A172 (cell line): Measurements from ENCODE around the gene PPARG. TPM values are rescaled to one million over a fixed set of nuclear protein-coding genes. Genes with fewer than 3 reads are reported as not detected.
"Not testable (repeated sequence)": the region's sequence is repeated elsewhere in the genome, so short reads cannot be mapped to it uniquely, and the experiment has no call there.

ENCODE experiments used
- DNase-seq: peaks from one replicate; pipeline ENCODE4 v3.0.0-alpha.2; 2015; ENCODE audit warnings: low spot score
- total RNA-seq: library from RNA; depleted of rRNA; stranded (reverse); fragments of >200 nt; shearing (Covaris generic); gene quantifications from 2 replicates; pipeline ENCODE4 v1.2.3, GENCODE V29; 2014; rRNA removed

The PPARG gene
- total RNA-seq: 11.9 and 13.2 TPM in 2 replicates

- no peak for DNase-seq
Measured at GRCh38 chr3:12288182-12289129, at the start of gene PPARG. PPARG (plus strand) TSS chr3:12289070; CDS start chr3:12379712, 90,642 bp downstream.

GRCh38 chr3:12239301-12239700, 49.6 kb upstream of the PPARG start:
- no peak for DNase-seq

DNA sequence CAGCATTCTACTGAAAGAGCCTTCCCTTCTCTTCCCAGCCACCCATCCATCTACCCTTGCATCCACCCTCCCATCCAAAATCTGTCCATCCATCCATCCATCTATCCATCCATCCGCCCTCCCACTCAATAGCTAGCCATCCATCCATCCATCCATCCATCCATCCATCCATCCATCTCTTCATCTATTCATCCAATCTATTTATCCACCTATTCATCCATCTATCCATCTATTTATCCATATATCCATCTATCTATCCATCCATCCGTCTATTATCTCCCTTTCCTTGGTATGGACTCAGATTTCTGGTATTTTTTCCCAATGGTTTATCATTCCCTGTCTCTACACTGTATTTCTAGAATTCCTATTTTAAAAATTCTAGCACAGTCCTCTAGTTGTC, 46.1 kb upstream of the PPARG start:
- DNase-seq: no peak

DNA sequence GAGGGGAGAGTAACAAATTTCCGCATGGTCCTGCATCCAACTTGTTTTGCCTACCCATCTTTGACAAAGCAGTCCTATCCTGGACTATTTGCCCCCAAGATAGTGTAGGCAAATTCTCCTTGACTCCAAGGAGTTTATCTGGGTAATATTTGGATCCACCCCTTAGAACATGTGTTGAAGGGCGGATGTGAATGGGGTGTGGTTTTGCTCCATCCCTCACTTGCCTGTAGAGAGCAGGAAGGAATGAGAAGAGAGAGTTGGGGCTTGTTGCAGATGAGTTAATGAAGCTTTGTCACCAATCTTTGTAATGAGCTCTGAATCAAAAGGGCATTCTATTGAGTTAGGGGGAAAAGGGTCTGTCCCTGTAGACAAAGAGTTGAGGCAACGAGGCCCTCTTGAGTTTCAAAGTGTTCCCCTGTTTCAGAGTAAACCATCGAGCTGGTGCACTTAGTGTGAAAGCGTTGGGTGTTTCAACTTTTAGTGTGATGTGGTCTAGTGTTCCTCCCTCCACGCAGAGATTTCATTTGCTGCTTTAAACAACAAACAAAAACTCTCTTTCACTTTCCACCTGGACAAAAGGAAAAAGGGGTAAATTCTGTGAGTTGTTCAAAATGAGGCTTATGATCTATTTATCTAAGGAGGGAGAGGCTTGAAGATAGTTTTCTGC, 42.2 kb upstream of the PPARG start:
- DNase-seq: no peak

GRCh38 chr3:12247411-12247810, 41.5 kb upstream of the PPARG start:
- no peak for DNase-seq

DNA sequence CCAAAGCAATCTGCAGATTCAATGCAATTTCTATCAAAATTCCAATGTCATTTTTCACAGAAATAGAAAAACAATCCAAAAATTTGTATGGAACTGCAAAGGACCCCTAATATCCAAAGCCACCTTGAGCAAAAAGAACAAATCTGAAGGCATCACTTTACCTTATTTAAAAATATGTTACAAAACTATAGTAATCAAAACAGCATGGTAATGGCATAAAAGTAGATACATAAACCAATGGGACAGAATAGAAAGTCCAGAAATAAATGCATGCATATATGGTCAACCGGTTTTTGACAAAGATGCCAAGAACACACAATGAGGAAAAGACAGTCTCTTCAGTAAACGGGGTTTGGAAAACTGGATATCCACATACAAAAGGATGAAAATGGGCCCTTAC, 39.4 kb upstream of the PPARG start:
- no peak for DNase-seq

GRCh38 chr3:12252889-12253288, 36.0 kb upstream of the PPARG start:
- DNase-seq: no peak

- DNase-seq: no peak
Measured at GRCh38 chr3:12253516-12254343, 35.1 kb upstream of the PPARG start.

- DNase-seq: no peak
Measured at GRCh38 chr3:12255393-12255792, 33.5 kb upstream of the PPARG start.

DNA sequence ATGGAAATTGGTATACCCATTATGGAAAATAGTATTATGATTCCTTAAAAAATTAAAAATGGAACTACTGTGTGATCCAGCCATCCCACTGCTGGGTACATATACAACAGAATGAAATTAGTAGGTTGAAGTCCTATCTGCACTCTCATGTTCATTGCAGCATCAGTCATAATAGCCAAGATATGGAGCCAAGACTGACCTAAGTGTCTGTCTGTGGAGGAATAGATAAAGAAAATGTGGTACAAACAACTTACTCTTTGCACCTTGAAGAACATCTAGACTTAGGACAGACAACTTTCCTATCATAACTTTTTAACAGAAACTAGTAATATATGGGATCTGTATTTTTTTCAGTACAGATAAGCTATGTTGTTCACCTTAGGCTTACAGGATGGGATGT, 30.0 kb upstream of the PPARG start:
- DNase-seq: no peak

DNA sequence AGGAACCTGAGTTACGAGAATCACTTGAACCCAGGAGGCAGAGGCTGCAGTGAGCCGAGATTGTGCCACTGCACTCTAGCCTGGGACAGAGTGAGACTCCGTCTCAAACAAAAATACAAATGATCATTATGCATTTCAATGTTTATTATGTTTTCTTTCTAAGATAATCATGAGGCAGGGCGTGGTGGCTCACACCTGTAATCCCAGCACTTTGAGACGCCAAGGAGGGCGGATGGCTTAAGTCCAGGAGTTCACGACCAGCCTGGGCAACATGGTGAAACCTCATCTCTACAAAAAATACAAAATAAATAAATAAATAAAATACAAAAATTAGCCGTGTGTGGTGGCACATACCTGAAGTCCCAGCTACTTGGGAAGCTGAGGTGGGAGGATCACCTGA, 26.7 kb upstream of the PPARG start:
- not testable (repeated sequence) for DNase-seq

- DNase-seq: no peak
Measured at GRCh38 chr3:12265508-12265907, 23.4 kb upstream of the PPARG start.

- DNase-seq: no peak
Measured at GRCh38 chr3:12266038-12266437, 22.8 kb upstream of the PPARG start.

DNA sequence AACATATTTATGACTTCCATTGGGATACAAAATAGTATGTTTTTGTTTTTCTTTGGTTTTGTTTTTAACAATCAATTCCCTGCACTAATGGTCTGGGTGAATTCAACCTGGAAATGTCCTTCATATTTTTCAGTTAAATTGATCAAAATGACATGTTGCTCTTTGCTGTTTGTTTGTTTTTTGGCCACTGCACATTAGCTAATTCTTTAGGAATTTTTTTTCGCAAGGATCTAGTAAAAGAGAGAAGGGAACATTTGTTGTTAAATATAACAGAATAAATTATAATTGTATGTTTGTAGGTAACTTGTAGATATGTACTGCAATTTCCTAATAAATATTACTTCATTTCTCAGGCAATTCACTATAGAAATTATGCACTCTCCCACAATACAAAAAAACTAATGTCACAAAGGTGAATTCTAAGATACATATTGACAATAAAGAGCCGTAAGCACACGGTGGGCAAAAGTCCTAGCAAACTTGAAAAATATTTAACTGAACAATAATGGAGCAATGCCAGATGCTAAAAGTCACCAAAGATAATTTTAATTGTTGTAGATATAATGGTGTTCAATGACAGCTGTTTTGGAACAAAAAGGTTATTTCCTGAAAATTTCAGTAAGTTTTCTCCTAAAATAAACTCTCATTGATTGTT, 21.4 kb upstream of the PPARG start:
- no peak for DNase-seq

GRCh38 chr3:12268049-12268735, 20.7 kb upstream of the PPARG start:
- no peak for DNase-seq

GRCh38 chr3:12270976-12271375, 17.9 kb upstream of the PPARG start:
- DNase-seq: no peak

DNA sequence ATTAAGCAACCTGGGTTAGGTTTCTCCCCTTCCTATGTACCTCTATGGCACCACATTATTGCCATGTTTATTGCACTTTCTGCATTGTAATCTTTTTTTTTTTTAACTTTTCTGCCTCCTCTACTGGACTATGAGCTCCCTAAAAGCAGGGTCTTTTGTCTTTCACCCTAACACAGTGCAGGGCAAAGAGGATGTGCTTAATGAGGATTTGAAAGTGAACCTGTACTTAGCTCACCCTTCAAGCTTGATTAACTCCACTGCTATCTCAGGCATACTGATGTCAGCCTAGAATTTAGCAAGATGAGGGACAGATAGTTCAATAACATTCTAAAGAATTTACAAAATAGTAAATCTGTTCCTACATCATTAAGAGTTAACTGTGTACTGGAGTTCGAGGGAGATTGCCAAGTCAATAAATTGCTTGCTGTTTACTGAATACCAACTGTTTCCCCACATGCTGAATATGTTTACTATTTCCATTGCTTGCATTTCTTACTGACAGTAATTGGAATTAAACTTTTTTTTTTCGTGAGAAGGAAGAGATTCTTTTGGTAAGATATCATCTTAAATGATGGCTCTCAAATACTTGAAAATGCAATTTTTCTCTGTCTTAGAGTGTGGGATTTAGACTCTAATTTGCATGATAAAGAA, 15.7 kb upstream of the PPARG start:
- DNase-seq: no peak

DNA sequence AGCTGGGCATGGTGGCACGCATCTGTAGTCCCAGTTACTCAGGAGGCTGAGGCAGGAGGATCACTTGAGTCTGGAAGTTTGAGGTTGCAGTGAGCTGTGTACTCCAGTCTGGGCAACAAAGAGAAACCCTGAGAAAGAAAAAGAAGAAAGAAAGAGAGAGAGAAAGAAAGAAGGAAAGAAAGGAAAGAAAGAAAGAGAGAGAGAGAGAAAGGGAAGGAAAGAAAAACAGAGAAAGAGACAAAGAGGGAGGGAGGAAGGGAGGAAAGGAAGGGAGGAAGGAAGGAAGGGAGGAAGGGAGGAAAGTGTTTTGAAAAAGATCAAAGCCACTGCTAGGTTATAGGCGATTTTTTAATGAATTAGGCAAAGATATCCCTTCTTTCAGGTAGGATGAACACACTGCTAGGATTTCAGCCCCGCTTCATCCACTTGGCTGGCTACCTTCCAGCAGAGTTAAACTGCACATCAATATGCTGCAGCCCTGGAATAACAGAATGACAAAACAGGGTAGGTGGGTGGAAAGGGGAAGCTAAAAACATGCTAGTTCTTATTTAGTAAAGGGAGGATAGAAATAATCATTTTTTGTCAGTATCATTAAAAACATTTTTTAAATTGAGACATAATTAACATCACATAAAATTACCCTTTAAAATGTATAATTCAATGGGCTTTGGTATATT, 12.8 kb upstream of the PPARG start:
- DNase-seq: no peak

GRCh38 chr3:12276827-12277226, 12.0 kb upstream of the PPARG start:
- DNase-seq: not testable (repeated sequence)

DNA sequence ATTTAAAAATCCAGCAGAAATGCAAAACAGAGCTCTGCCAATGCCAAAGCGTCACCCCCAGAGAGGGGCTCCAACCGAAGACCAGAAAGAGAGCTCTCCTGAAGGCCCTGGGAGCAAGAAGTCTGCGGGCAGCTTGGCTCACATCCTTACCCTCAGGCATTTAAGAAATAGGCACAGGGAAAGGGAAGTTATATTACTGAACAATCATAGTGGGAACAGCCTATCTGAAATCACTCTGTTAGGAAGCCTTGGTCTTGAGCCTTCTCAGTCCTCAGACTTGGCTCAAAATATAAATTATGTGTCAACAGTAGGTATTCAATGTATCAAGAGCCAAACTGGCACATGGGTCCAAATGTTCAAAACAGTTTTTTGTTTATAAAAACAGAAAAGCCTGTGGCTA, 10.3 kb upstream of the PPARG start:
- DNase-seq: no peak
